Right atrium auricular region (tissue), 2 donors: ENCODE measurements around the gene ENO1. TPM values are rescaled to one million over a fixed set of nuclear protein-coding genes. Genes with fewer than 3 reads are reported as not detected.
A peak's percentile ranks its signal among the peaks of the same experiment; 100 is the strongest.

Experiments
- DNase-seq: peaks from one replicate; pipeline ENCODE4 v3.0.0-alpha.2; 2019; ENCODE audit warnings: low spot score
- H3K27ac ChIP-seq, 2 donors: fragments of 200-600 bp; sonication (generic); 1 replicate in 1 of 2; 2 replicates in 1 of 2; pipeline ENCODE4 v1.5.1; 2016 to 2019
- H3K27me3 ChIP-seq, 2 donors: fragments of 200-600 bp; sonication (generic); one replicate each; pipeline versions ENCODE4 v1.5.1 to v1.6.0; 2017 to 2019
- H3K36me3 ChIP-seq: fragments of 200-600 bp; sonication (generic); one replicate; pipeline ENCODE4 v1.5.1; 2016
- H3K4me1 ChIP-seq, 2 donors: fragments of 200-600 bp; sonication (generic); one replicate each; pipeline versions ENCODE4 v1.5.1 to v1.6.0; 2017 to 2019
- H3K4me3 ChIP-seq, 2 donors: fragments of 200-600 bp; sonication (generic); 1 replicate in 1 of 2; 2 replicates in 1 of 2; pipeline ENCODE4 v1.5.1; 2017 to 2019; ENCODE audit warnings: mild to moderate bottlenecking in 1 of 2, moderate library complexity in 1 of 2
- H3K9me3 ChIP-seq, 2 donors: fragments of 200-600 bp; sonication (generic); one replicate each; pipeline ENCODE4 v1.5.1; 2019
- CTCF ChIP-seq, 2 donors: fragments of 200-600 bp; sonication (generic); IDR thresholded peaks; one replicate each; pipeline ENCODE4 v1.5.1; 2019; ENCODE audit warnings: antibody characterized with exemption in 2 of 2
- total RNA-seq, 2 donors: library from RNA; depleted of rRNA; stranded (reverse); fragments of >200 nt; gene quantifications; one replicate each; pipeline ENCODE4 v1.1.0, GENCODE V29; 2016

ENO1 gene
- total RNA-seq, 2 donors from 2014 or later = 149 to 334 TPM

- no peak overlapping the region for H3K4me3 ChIP-seq
- peaks cover 0 to 41% of the 10 kb centered on the region in 2 donors for H3K4me1 ChIP-seq
- H3K36me3 ChIP-seq = peaks cover 57% of the 10 kb centered on the region
- H3K27me3 ChIP-seq = no peaks in the 10 kb centered on the region
- no peak for TF ChIP-seq CTCF (IDR thresholded peaks at IDR 0.05)
- peak overlapping the region; percentile 55 to 57 for H3K27ac ChIP-seq
- DNase-seq = no peak
- no peaks in the 10 kb centered on the region for H3K9me3 ChIP-seq
These were observed 20.3 kb downstream of the ENO1 start for GRCh38 chr1:8858112-8858668.

- TF ChIP-seq CTCF (IDR thresholded peaks at IDR 0.05) = no peak
- Histone ChIP-seq H3K36me3 (peaks cover 44% of the 10 kb centered on the region), H3K4me3 (no peak overlapping the region), H3K27me3 (no peaks in the 10 kb centered on the region), H3K27ac (no peak overlapping the region), H3K9me3 (no peaks in the 10 kb centered on the region), H3K4me1 (peaks cover 0 to 41% of the 10 kb centered on the region in 2 donors)
- no peak for DNase-seq
These were observed 21.6 kb downstream of the ENO1 start for GRCh38 chr1:8856689-8857412.

- no peak for DNase-seq
- peaks cover 17% of the 10 kb centered on the region for H3K36me3 ChIP-seq
- H3K9me3 ChIP-seq = no peaks in the 10 kb centered on the region
- H3K4me3 ChIP-seq = no peak overlapping the region
- no peak for TF ChIP-seq CTCF (IDR thresholded peaks at IDR 0.05)
- no peak overlapping the region for H3K27ac ChIP-seq
- no peaks in the 10 kb centered on the region for H3K27me3 ChIP-seq
- peaks cover 0 to 22% of the 10 kb centered on the region in 2 donors for H3K4me1 ChIP-seq
These were observed 24.2 kb downstream of the ENO1 start for GRCh38 chr1:8854240-8854639.

- Histone ChIP-seq H3K4me3 (no peak overlapping the region), H3K36me3 (no peaks in the 10 kb centered on the region), H3K4me1 (peaks cover 0 to 18% of the 10 kb centered on the region in 2 donors), H3K27me3 (no peaks in the 10 kb centered on the region), H3K27ac (no peak overlapping the region), H3K9me3 (no peaks in the 10 kb centered on the region)
- DNase-seq = no peak
- no peak for TF ChIP-seq CTCF (IDR thresholded peaks at IDR 0.05)
These were observed 27.4 kb downstream of the ENO1 start for GRCh38 chr1:8851060-8851459.

GRCh38 chr1:8848663-8849386, 29.7 kb downstream of the ENO1 start:
- H3K27me3 ChIP-seq = no peaks in the 10 kb centered on the region
- peak; percentile 89 to 97 for TF ChIP-seq CTCF (IDR thresholded peaks at IDR 0.05)
- DNase-seq = peak; percentile 91
- no peaks in the 10 kb centered on the region for H3K36me3 ChIP-seq
- H3K9me3 ChIP-seq = no peaks in the 10 kb centered on the region
- peak overlapping the region; percentile 67 to 79 for H3K27ac ChIP-seq
- H3K4me1 ChIP-seq = peaks cover 0 to 38% of the 10 kb centered on the region in 2 donors
- H3K4me3 ChIP-seq = no peak overlapping the region
